ENCODE results near the gene ANKS1A.

ANKS1A gene

DNA sequence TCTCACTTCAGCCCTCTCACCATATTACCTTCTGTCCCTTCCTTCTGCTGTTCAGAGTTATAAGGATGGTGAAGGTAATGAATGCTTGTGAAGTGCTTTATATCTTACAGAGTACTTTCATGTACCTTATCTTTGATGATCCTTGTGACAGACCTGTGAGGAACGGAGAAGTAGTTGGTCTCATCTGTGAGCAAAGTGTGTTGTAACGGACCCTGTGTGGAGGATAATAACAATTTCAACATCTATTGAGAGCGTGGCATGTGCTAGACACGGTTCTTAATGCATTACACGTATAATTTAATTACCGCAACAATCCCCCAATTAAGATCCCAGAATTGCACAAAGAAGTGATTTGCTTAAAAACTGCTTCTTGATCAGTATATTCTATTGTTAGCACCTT, 124.6 kb downstream of the ANKS1A start:
- Histone ChIP-seq H3K4me1 (ENCODE audit: low read depth, poor library complexity, severe bottlenecking) (peaks cover 27% of the 10 kb centered on the region), H3K4me3 (IDR thresholded peaks at IDR 0.05; ENCODE audit: insufficient read depth, low read depth, low read length) (no peak overlapping the region), H3K9ac (no peak overlapping the region), H2AFZ (ENCODE audit: low read depth) (no peak overlapping the region), H3K79me2 (ENCODE audit: insufficient read depth, low read depth) (no peaks in the 10 kb centered on the region), H3K27ac (no peak overlapping the region), H3K4me2 (no peak overlapping the region), H4K20me1 (ENCODE audit: insufficient read depth) (no peaks in the 10 kb centered on the region), H3K27me3 (ENCODE audit: insufficient read depth, low read depth) (no peaks in the 10 kb centered on the region), H3K36me3 (ENCODE audit: insufficient read depth) (no peaks in the 10 kb centered on the region)
- TF ChIP-seq, protein P1, sequence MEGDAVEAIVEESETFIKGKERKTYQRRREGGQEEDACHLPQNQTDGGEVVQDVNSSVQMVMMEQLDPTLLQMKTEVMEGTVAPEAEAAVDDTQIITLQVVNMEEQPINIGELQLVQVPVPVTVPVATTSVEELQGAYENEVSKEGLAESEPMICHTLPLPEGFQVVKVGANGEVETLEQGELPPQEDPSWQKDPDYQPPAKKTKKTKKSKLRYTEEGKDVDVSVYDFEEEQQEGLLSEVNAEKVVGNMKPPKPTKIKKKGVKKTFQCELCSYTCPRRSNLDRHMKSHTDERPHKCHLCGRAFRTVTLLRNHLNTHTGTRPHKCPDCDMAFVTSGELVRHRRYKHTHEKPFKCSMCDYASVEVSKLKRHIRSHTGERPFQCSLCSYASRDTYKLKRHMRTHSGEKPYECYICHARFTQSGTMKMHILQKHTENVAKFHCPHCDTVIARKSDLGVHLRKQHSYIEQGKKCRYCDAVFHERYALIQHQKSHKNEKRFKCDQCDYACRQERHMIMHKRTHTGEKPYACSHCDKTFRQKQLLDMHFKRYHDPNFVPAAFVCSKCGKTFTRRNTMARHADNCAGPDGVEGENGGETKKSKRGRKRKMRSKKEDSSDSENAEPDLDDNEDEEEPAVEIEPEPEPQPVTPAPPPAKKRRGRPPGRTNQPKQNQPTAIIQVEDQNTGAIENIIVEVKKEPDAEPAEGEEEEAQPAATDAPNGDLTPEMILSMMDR (conservative IDR thresholded peaks at IDR 0.05; ENCODE audit: low read depth, low read length): no peak

DNA sequence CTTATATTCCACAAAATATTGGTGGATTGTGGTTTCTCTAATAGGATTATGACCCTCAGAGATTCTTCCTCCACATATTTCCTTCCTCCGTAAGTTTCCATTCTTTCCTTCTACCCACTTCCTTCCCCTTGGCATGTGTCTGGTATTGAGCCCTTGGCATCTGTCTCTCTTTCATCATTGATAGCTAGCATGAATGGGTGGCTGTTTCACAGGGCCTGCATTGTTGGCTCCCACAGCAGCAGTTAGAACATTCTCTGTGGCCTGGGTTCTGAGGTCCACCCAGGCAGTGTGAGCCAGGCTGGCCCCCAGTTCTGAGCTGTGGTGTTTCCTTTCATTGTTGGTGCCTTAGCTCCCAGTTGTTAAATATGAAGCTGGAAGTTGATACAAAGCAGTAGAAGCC, 125.3 kb downstream of the ANKS1A start:
- Histone ChIP-seq H2AFZ (ENCODE audit: low read depth) (no peak overlapping the region), H3K27me3 (ENCODE audit: insufficient read depth, low read depth) (no peaks in the 10 kb centered on the region), H3K4me3 (IDR thresholded peaks at IDR 0.05; ENCODE audit: insufficient read depth, low read depth, low read length) (no peak overlapping the region), H3K27ac (no peak overlapping the region), H3K79me2 (ENCODE audit: insufficient read depth, low read depth) (no peaks in the 10 kb centered on the region), H3K36me3 (ENCODE audit: insufficient read depth) (no peaks in the 10 kb centered on the region), H3K9ac (no peak overlapping the region), H4K20me1 (ENCODE audit: insufficient read depth) (no peaks in the 10 kb centered on the region), H3K4me2 (no peak overlapping the region), H3K4me1 (ENCODE audit: low read depth, poor library complexity, severe bottlenecking) (peaks cover 27% of the 10 kb centered on the region)
- TF ChIP-seq, protein P1 (conservative IDR thresholded peaks at IDR 0.05; ENCODE audit: low read depth, low read length): no peak

DNA sequence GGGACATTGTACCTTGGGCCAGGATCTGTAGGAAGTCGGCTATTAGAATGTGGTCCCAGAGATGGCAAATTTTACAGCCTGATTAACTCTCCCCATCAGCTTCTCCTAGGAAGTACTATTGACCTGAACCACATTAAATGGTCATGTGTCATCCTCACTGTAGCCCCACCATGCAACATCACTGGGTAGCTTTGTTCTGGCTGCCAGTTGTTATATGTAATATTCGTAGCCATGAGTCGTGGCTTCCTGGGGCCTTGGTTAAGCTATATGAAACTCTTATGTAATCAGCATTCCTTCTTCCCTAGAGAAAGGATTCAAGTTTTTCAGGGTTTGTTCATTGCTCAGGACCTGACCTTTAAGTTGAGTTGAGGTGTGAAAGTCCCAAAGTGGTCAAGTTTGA, 125.7 kb downstream of the ANKS1A start:
- Histone ChIP-seq H3K4me3 (IDR thresholded peaks at IDR 0.05; ENCODE audit: insufficient read depth, low read depth, low read length) (no peak overlapping the region), H4K20me1 (ENCODE audit: insufficient read depth) (no peaks in the 10 kb centered on the region), H3K9ac (no peak overlapping the region), H3K27ac (no peak overlapping the region), H3K4me2 (no peak overlapping the region), H2AFZ (ENCODE audit: low read depth) (no peak overlapping the region), H3K36me3 (ENCODE audit: insufficient read depth) (no peaks in the 10 kb centered on the region), H3K4me1 (ENCODE audit: low read depth, poor library complexity, severe bottlenecking) (peaks cover 27% of the 10 kb centered on the region), H3K79me2 (ENCODE audit: insufficient read depth, low read depth) (no peaks in the 10 kb centered on the region), H3K27me3 (ENCODE audit: insufficient read depth, low read depth) (no peaks in the 10 kb centered on the region)
- TF ChIP-seq, protein P1 (conservative IDR thresholded peaks at IDR 0.05; ENCODE audit: low read depth, low read length): no peak

DNA sequence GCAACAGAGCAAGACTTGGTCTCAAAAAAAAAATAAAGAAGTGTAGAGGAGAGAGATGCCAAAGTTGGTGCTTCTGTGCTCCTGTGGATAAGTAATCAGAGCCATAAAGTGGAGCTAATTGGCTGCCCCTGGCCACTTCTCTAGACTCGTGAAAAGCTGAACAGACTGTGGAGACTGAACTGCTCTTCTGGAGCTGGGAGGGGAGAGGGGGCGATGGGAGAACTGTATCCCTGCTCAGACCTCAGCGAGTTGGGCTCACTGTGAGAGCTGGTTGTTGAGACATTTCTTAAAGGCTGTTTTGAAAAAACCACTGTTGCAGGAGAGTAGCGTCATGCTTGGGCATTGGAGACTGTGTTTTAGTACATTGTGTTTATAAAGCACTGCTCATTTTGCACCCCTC, 126.4 kb downstream of the ANKS1A start:
- no peaks in the 10 kb centered on the region for H3K79me2 ChIP-seq (ENCODE audit: insufficient read depth, low read depth)
- H3K9ac ChIP-seq: no peak overlapping the region
- H3K4me1 ChIP-seq (ENCODE audit: low read depth, poor library complexity, severe bottlenecking): peaks cover 26% of the 10 kb centered on the region
- H3K4me3 ChIP-seq (IDR thresholded peaks at IDR 0.05; ENCODE audit: insufficient read depth, low read depth, low read length): no peak overlapping the region
- no peak overlapping the region for H3K4me2 ChIP-seq
- no peak overlapping the region for H3K27ac ChIP-seq
- H3K27me3 ChIP-seq (ENCODE audit: insufficient read depth, low read depth): no peaks in the 10 kb centered on the region
- no peaks in the 10 kb centered on the region for H4K20me1 ChIP-seq (ENCODE audit: insufficient read depth)
- H3K36me3 ChIP-seq (ENCODE audit: insufficient read depth): no peaks in the 10 kb centered on the region
- H2AFZ ChIP-seq (ENCODE audit: low read depth): no peak overlapping the region
- TF ChIP-seq, protein P1 (conservative IDR thresholded peaks at IDR 0.05; ENCODE audit: low read depth, low read length): no peak

Measured in KMS-11 (cell line).